ENCODE data around the gene CTNNBIP1.

The CTNNBIP1 gene

GRCh38 chr1:9905010-9905409, 5.1 kb downstream of the CTNNBIP1 start:
- Histone ChIP-seq H3K9me3 (ENCODE audit: control extremely low read depth in 1 of 5, control insufficient read depth in 4 of 5, insufficient read depth in 2 of 5, low read depth in 1 of 5, low read length in 4 of 5) (no peaks in the 10 kb centered on the region), H3K27me3 (replicated peaks in 2 of 5; ENCODE audit: control insufficient read depth in 4 of 5, insufficient read depth in 5 of 5, low read length in 4 of 5) (no peaks in the 10 kb centered on the region), H3K4me3 (ENCODE audit: control insufficient read depth in 1 of 7, extremely low read depth in 1 of 7, insufficient read depth in 4 of 7, low read depth in 2 of 7, low read length in 6 of 7) (no peak overlapping the region), H3K36me3 (ENCODE audit: control insufficient read depth in 4 of 4, insufficient read depth in 4 of 4, low read length in 3 of 4) (no peaks in the 10 kb centered on the region), H3K27ac (ENCODE audit: insufficient read depth in 1 of 2, low read depth in 1 of 2, low read length in 2 of 2, poor library complexity in 1 of 2, severe bottlenecking in 2 of 2) (no peak overlapping the region), H3K4me1 (ENCODE audit: control extremely low read depth in 1 of 4, control insufficient read depth in 4 of 4, insufficient read depth in 4 of 4, low read length in 3 of 4) (peaks cover 2 to 50% (median 34%) of the 10 kb centered on the region in 4 experiments)
- POLR2A ChIA-PET: interaction anchor here (0.9 kb wide), 1 partner anchor 22 kb away, joined by 3 read pairs; no protein-coding TSS in a partner anchor
- CTCF ChIA-PET: interaction anchor here (1.0 to 3.5 kb wide), 6 partner anchors 10 to 36 kb away, joined by 3 to 20 read pairs (median 8); no protein-coding TSS in a partner anchor
- WGBS (ENCODE audit: insufficient coverage): 81% methylated on average over 3 of the region's 4 CpGs
- peak in 2 of 3 donors; percentile 26 to 37 for DNase-seq

- H3K4me3 ChIP-seq (ENCODE audit: control insufficient read depth in 1 of 7, extremely low read depth in 1 of 7, insufficient read depth in 4 of 7, low read depth in 2 of 7, low read length in 6 of 7): no peak overlapping the region
- H3K4me1 ChIP-seq (ENCODE audit: control extremely low read depth in 1 of 4, control insufficient read depth in 4 of 4, insufficient read depth in 4 of 4, low read length in 3 of 4): peaks cover 2 to 52% (median 36%) of the 10 kb centered on the region in 4 experiments
- H3K9me3 ChIP-seq (ENCODE audit: control extremely low read depth in 1 of 5, control insufficient read depth in 4 of 5, insufficient read depth in 2 of 5, low read depth in 1 of 5, low read length in 4 of 5): no peaks in the 10 kb centered on the region
- CTCF ChIA-PET: interaction anchor here (1.2 to 3.5 kb wide), 5 partner anchors 10 to 36 kb away, joined by 3 to 20 read pairs (median 8); no protein-coding TSS in a partner anchor
- WGBS (ENCODE audit: insufficient coverage): 100% methylated on average over 3 of the region's 3 CpGs
- DNase-seq: no peak
- no peaks in the 10 kb centered on the region for H3K27me3 ChIP-seq (replicated peaks in 2 of 5; ENCODE audit: control insufficient read depth in 4 of 5, insufficient read depth in 5 of 5, low read length in 4 of 5)
- H3K27ac ChIP-seq (ENCODE audit: insufficient read depth in 1 of 2, low read depth in 1 of 2, low read length in 2 of 2, poor library complexity in 1 of 2, severe bottlenecking in 2 of 2): no peak overlapping the region
- no peaks in the 10 kb centered on the region for H3K36me3 ChIP-seq (ENCODE audit: control insufficient read depth in 4 of 4, insufficient read depth in 4 of 4, low read length in 3 of 4)
- POLR2A ChIA-PET: interaction anchor here (0.6 to 0.9 kb wide), 2 partner anchors 22 to 121 kb away, joined by 3 read pairs; no protein-coding TSS in a partner anchor
Observed at GRCh38 chr1:9904596-9904995, 5.5 kb downstream of the CTNNBIP1 start.

GRCh38 chr1:9903801-9904527, 6.1 kb downstream of the CTNNBIP1 start:
- DNase-seq: no peak
- Histone ChIP-seq H3K27me3 (replicated peaks in 2 of 5; ENCODE audit: control insufficient read depth in 4 of 5, insufficient read depth in 5 of 5, low read length in 4 of 5) (no peaks in the 10 kb centered on the region), H3K4me1 (ENCODE audit: control extremely low read depth in 1 of 4, control insufficient read depth in 4 of 4, insufficient read depth in 4 of 4, low read length in 3 of 4) (peaks cover 2 to 46% (median 30%) of the 10 kb centered on the region in 4 experiments), H3K36me3 (ENCODE audit: control insufficient read depth in 4 of 4, insufficient read depth in 4 of 4, low read length in 3 of 4) (no peaks in the 10 kb centered on the region), H3K9me3 (ENCODE audit: control extremely low read depth in 1 of 5, control insufficient read depth in 4 of 5, insufficient read depth in 2 of 5, low read depth in 1 of 5, low read length in 4 of 5) (no peaks in the 10 kb centered on the region), H3K27ac (ENCODE audit: insufficient read depth in 1 of 2, low read depth in 1 of 2, low read length in 2 of 2, poor library complexity in 1 of 2, severe bottlenecking in 2 of 2) (no peak overlapping the region), H3K4me3 (ENCODE audit: control insufficient read depth in 1 of 7, extremely low read depth in 1 of 7, insufficient read depth in 4 of 7, low read depth in 2 of 7, low read length in 6 of 7) (no peak overlapping the region)
- 97% methylated on average over 6 of the region's 9 CpGs for WGBS (ENCODE audit: insufficient coverage)
- ChIA-PET CTCF (interaction anchor here (0.9 to 3.5 kb wide), 6 partner anchors 11 to 35 kb away, joined by 3 to 20 read pairs (median 8); no protein-coding TSS in a partner anchor), POLR2A (interaction anchor here (0.6 kb wide), 1 partner anchor 122 kb away, joined by 3 read pairs; no protein-coding TSS in a partner anchor)

GRCh38 chr1:9902060-9902452, 8.0 kb downstream of the CTNNBIP1 start:
- no peaks in the 10 kb centered on the region for H3K36me3 ChIP-seq (ENCODE audit: control insufficient read depth in 4 of 4, insufficient read depth in 4 of 4, low read length in 3 of 4)
- ChIA-PET POLR2A (no interaction called here), CTCF (interaction anchor here (0.6 to 0.8 kb wide), 2 partner anchors 13 to 29 kb away, joined by 3 read pairs; no protein-coding TSS in a partner anchor)
- no peaks in the 10 kb centered on the region for H3K27me3 ChIP-seq (replicated peaks in 2 of 5; ENCODE audit: control insufficient read depth in 4 of 5, insufficient read depth in 5 of 5, low read length in 4 of 5)
- 88% methylated on average over 6 of the region's 6 CpGs for WGBS (ENCODE audit: insufficient coverage)
- peaks cover 0 to 35% (median 26%) of the 10 kb centered on the region in 4 experiments for H3K4me1 ChIP-seq (ENCODE audit: control extremely low read depth in 1 of 4, control insufficient read depth in 4 of 4, insufficient read depth in 4 of 4, low read length in 3 of 4)
- DNase-seq: no peak
- H3K4me3 ChIP-seq (ENCODE audit: control insufficient read depth in 1 of 7, extremely low read depth in 1 of 7, insufficient read depth in 4 of 7, low read depth in 2 of 7, low read length in 6 of 7): no peak overlapping the region
- no peaks in the 10 kb centered on the region for H3K9me3 ChIP-seq (ENCODE audit: control extremely low read depth in 1 of 5, control insufficient read depth in 4 of 5, insufficient read depth in 2 of 5, low read depth in 1 of 5, low read length in 4 of 5)
- no peak overlapping the region for H3K27ac ChIP-seq (ENCODE audit: insufficient read depth in 1 of 2, low read depth in 1 of 2, low read length in 2 of 2, poor library complexity in 1 of 2, severe bottlenecking in 2 of 2)

- no peak for DNase-seq
- no peak overlapping the region for H3K27ac ChIP-seq (ENCODE audit: insufficient read depth in 1 of 2, low read depth in 1 of 2, low read length in 2 of 2, poor library complexity in 1 of 2, severe bottlenecking in 2 of 2)
- H3K9me3 ChIP-seq (ENCODE audit: control extremely low read depth in 1 of 5, control insufficient read depth in 4 of 5, insufficient read depth in 2 of 5, low read depth in 1 of 5, low read length in 4 of 5): no peaks in the 10 kb centered on the region
- ChIA-PET POLR2A (no interaction called here), CTCF (interaction anchor here (0.8 to 1.7 kb wide), 3 partner anchors 13 to 24 kb away, joined by 3 to 4 read pairs (median 4); no protein-coding TSS in a partner anchor)
- WGBS (ENCODE audit: insufficient coverage): 99% methylated on average over 8 of the region's 9 CpGs
- no peaks in the 10 kb centered on the region for H3K36me3 ChIP-seq (ENCODE audit: control insufficient read depth in 4 of 4, insufficient read depth in 4 of 4, low read length in 3 of 4)
- peaks cover 0 to 35% (median 26%) of the 10 kb centered on the region in 4 experiments for H3K4me1 ChIP-seq (ENCODE audit: control extremely low read depth in 1 of 4, control insufficient read depth in 4 of 4, insufficient read depth in 4 of 4, low read length in 3 of 4)
- no peaks in the 10 kb centered on the region for H3K27me3 ChIP-seq (replicated peaks in 2 of 5; ENCODE audit: control insufficient read depth in 4 of 5, insufficient read depth in 5 of 5, low read length in 4 of 5)
- no peak overlapping the region for H3K4me3 ChIP-seq (ENCODE audit: control insufficient read depth in 1 of 7, extremely low read depth in 1 of 7, insufficient read depth in 4 of 7, low read depth in 2 of 7, low read length in 6 of 7)
Observed at GRCh38 chr1:9901148-9902059, 8.7 kb downstream of the CTNNBIP1 start.

GRCh38 chr1:9900142-9901043, 9.7 kb downstream of the CTNNBIP1 start:
- H3K27ac ChIP-seq (ENCODE audit: insufficient read depth in 1 of 2, low read depth in 1 of 2, low read length in 2 of 2, poor library complexity in 1 of 2, severe bottlenecking in 2 of 2): no peak overlapping the region
- POLR2A ChIA-PET: no interaction called here
- H3K9me3 ChIP-seq (ENCODE audit: control extremely low read depth in 1 of 5, control insufficient read depth in 4 of 5, insufficient read depth in 2 of 5, low read depth in 1 of 5, low read length in 4 of 5): no peaks in the 10 kb centered on the region
- peaks cover 0 to 29% (median 26%) of the 10 kb centered on the region in 4 experiments for H3K4me1 ChIP-seq (ENCODE audit: control extremely low read depth in 1 of 4, control insufficient read depth in 4 of 4, insufficient read depth in 4 of 4, low read length in 3 of 4)
- no peaks in the 10 kb centered on the region for H3K27me3 ChIP-seq (replicated peaks in 2 of 5; ENCODE audit: control insufficient read depth in 4 of 5, insufficient read depth in 5 of 5, low read length in 4 of 5)
- peak overlapping the region in 4 of 7 experiments; percentile 30 to 55 (median 52) for H3K4me3 ChIP-seq (ENCODE audit: control insufficient read depth in 1 of 7, extremely low read depth in 1 of 7, insufficient read depth in 4 of 7, low read depth in 2 of 7, low read length in 6 of 7)
- H3K36me3 ChIP-seq (ENCODE audit: control insufficient read depth in 4 of 4, insufficient read depth in 4 of 4, low read length in 3 of 4): no peaks in the 10 kb centered on the region
- WGBS (ENCODE audit: insufficient coverage): 18% methylated on average over 6 of the region's 18 CpGs
- CTCF ChIA-PET: interaction anchor here (1.0 to 1.7 kb wide), 2 partner anchors 15 to 32 kb away, joined by 3 to 4 read pairs; no protein-coding TSS in a partner anchor
- peak; percentile 57 to 86 (median 77) for DNase-seq
